HCT116 (cell line): ENCODE measurements around the gene ALOXE3. TPM values are rescaled to one million over a fixed set of nuclear protein-coding genes. Genes with fewer than 3 reads are reported as not detected.

Source experiments
- ATAC-seq: fragments of 200-7000 bp; cut with Tn5 transposase; 2 replicates; pipeline ENCODE4 v1.9.1; 2020; ENCODE audit warnings: mild to moderate bottlenecking, moderate library complexity
- BruUV-seq: library from RNA; stranded (reverse); fragments of 400-500 nt; replicated peaks from 2 replicates; lab custom pipeline; 2021; lab: Mats Ljungman, UMichigan
- CTCF ChIA-PET: fragments of 300-600 bp; sonication (Branson Sonifier 250); formaldehyde crosslinking; loops from one replicate; lab custom pipeline; 2021; ENCODE audit warnings: antibody characterized with exemption; lab: Charles Lee
- POLR2A ChIA-PET: fragments of 300-600, 350-600 bp; sonication (Branson Sonifier 250); formaldehyde crosslinking; loops from one replicate; lab custom pipeline; 2021; ENCODE audit warnings: antibody characterized with exemption; lab: Charles Lee
- RAD21 ChIA-PET, 2 experiments: fragments of 300-600 bp; sonication (Branson Sonifier 250); formaldehyde crosslinking; loops; one replicate each; lab custom pipeline; 2023; ENCODE audit warnings: low total read pairs in 2 of 2; ENCODE audit not compliant: uncharacterized antibody in 2 of 2, unreplicated experiment in 2 of 2, low non-redundant PET in 1 of 2; lab: Charles Lee
- DNase-seq: peaks from one replicate; pipeline ENCODE4 v3.0.0-alpha.2; 2010; ENCODE audit warnings: low read depth, low spot score
- H2AFZ ChIP-seq: fragments of 200-600 bp; shearing (Covaris generic), sonication (generic); 2 replicates; pipeline ENCODE4 v1.6.1; 2017; ENCODE audit warnings: low read depth, mixed run types, mixed read lengths, antibody characterized with exemption, low read length; ENCODE audit not compliant: poor library complexity, severe bottlenecking
- H3K27ac ChIP-seq: 2 replicates; pipeline ENCODE4 v1.5.1; 2012; ENCODE audit warnings: low read depth, low read length
- H3K27me3 ChIP-seq: fragments of 200-600 bp; sonication (generic); 2 replicates; pipeline ENCODE4 v1.6.1; 2016; ENCODE audit warnings: mixed run types, low read length, mixed read lengths; ENCODE audit not compliant: insufficient read depth
- H3K36me3 ChIP-seq, 2 experiments: fragments of 200-500 bp in 1 of 2; fragments of 200-600 bp in 1 of 2; sonication (Bioruptor generic) in 1 of 2; sonication (generic) in 1 of 2; 2 replicates each; pipeline versions ENCODE4 v1.5.1 to v1.6.1; 2014 to 2016; ENCODE audit warnings: low read length in 2 of 2, inconsistent platforms in 1 of 2, mixed read lengths in 1 of 2, mixed run types in 1 of 2; ENCODE audit not compliant: insufficient read depth in 2 of 2, control insufficient read depth in 1 of 2
- H3K4me1 ChIP-seq, 2 experiments: fragments of 200-600 bp in 1 of 2; sonication (generic) in 1 of 2; 2 replicates each; pipeline versions ENCODE4 v1.5.1 to v1.6.1; 2012 to 2017; ENCODE audit warnings: low read length in 2 of 2, inconsistent platforms in 1 of 2, mild to moderate bottlenecking in 1 of 2, mixed read lengths in 1 of 2, mixed run types in 1 of 2, moderate library complexity in 1 of 2; ENCODE audit not compliant: insufficient read depth in 2 of 2, control insufficient read depth in 1 of 2
- H3K4me2 ChIP-seq: fragments of 200-600 bp; sonication (generic); 2 replicates; pipeline ENCODE4 v1.6.1; 2017; ENCODE audit warnings: mixed run types, low read length, mixed read lengths
- H3K4me3 ChIP-seq, 2 experiments: fragments of 200-600 bp in 1 of 2; sonication (generic) in 1 of 2; replicated peaks in 1 of 2; 2 replicates each; pipeline ENCODE4 v1.5.1; 2011 to 2016; ENCODE audit warnings: low read length in 2 of 2, control low read depth in 1 of 2, low read depth in 1 of 2, mild to moderate bottlenecking in 1 of 2, mixed read lengths in 1 of 2, mixed run types in 1 of 2
- H3K79me2 ChIP-seq: fragments of 200-600 bp; sonication (generic); 2 replicates; pipeline ENCODE4 v1.6.1; 2017; ENCODE audit warnings: mild to moderate bottlenecking, mixed run types, low read length, moderate library complexity, mixed read lengths; ENCODE audit not compliant: insufficient read depth
- H3K9ac ChIP-seq: fragments of 200-600 bp; sonication (generic); 2 replicates; pipeline ENCODE4 v1.6.1; 2016; ENCODE audit warnings: low read length, mixed read lengths
- H3K9me2 ChIP-seq: fragments of 200-600 bp; sonication (generic), shearing (Covaris generic); 2 replicates; pipeline ENCODE4 v1.6.1; 2017; ENCODE audit warnings: mixed run types, mild to moderate bottlenecking, moderate library complexity; ENCODE audit not compliant: insufficient read depth
- H3K9me3 ChIP-seq, 2 experiments: fragments of 200-500 bp in 1 of 2; fragments of 200-600 bp in 1 of 2; sonication (Bioruptor generic) in 1 of 2; sonication (generic) in 1 of 2; 2 replicates each; pipeline ENCODE4 v1.6.1; 2014 to 2017; ENCODE audit warnings: low read length in 2 of 2, mixed read lengths in 2 of 2, inconsistent platforms in 1 of 2, low read depth in 1 of 2, mild to moderate bottlenecking in 1 of 2, mixed run types in 1 of 2, moderate library complexity in 1 of 2; ENCODE audit not compliant: control insufficient read depth in 1 of 2, insufficient read depth in 1 of 2
- H4K20me1 ChIP-seq: fragments of 200-600 bp; sonication (generic), shearing (Covaris generic); 2 replicates; pipeline ENCODE4 v1.6.1; 2017; ENCODE audit warnings: mixed run types, mild to moderate bottlenecking, moderate library complexity; ENCODE audit not compliant: insufficient read depth
- CEBPB ChIP-seq: IDR thresholded peaks from 2 replicates; pipeline ENCODE4 v1.6.1; 2012; ENCODE audit warnings: low read depth
- CTCF ChIP-seq, 3 experiments: fragments of 200-600 bp in 1 of 3; sonication (generic) in 1 of 3; IDR thresholded peaks in 2 of 3; conservative IDR thresholded peaks in 1 of 3; 2 replicates each; pipeline ENCODE4 v1.5.1; 2012 to 2017; ENCODE audit warnings: low read depth in 2 of 3, low read length in 2 of 3, antibody characterized with exemption in 1 of 3, borderline replicate concordance in 1 of 3, control low read depth in 1 of 3, mild to moderate bottlenecking in 1 of 3, mixed read lengths in 1 of 3, mixed run types in 1 of 3, moderate library complexity in 1 of 3; ENCODE audit not compliant: insufficient read depth in 1 of 3
- EGR1 ChIP-seq: IDR thresholded peaks from 2 replicates; pipeline ENCODE4 v1.6.1; 2012; ENCODE audit warnings: low read depth
- ELF1 ChIP-seq: IDR thresholded peaks from 2 replicates; pipeline ENCODE4 v1.6.1; 2012; ENCODE audit warnings: low read depth, borderline replicate concordance
- EZH2phosphoT487 ChIP-seq: fragments of 200-600 bp; IDR thresholded peaks from 2 replicates; pipeline ENCODE4 v1.6.1; 2018; ENCODE audit warnings: antibody characterized with exemption, borderline replicate concordance
- POLR2A ChIP-seq: IDR thresholded peaks from 2 replicates; pipeline ENCODE4 v1.7.0; 2011; ENCODE audit warnings: borderline replicate concordance; ENCODE audit not compliant: insufficient read depth, insufficient read length; ENCODE audit errors: extremely low read depth
- POLR2AphosphoS5 ChIP-seq: IDR thresholded peaks from 2 replicates; pipeline ENCODE4 v1.6.1; 2011; ENCODE audit warnings: mild to moderate bottlenecking, low read depth, low read length, moderate library complexity
- SIN3A ChIP-seq: IDR thresholded peaks from 2 replicates; pipeline ENCODE4 v1.6.1; 2012; ENCODE audit warnings: low read depth
- SP1 ChIP-seq: IDR thresholded peaks from 2 replicates; pipeline ENCODE4 v1.6.1; 2012; ENCODE audit warnings: low read depth
- ZFX ChIP-seq: fragments of 450-650 bp; IDR thresholded peaks from 2 replicates; pipeline ENCODE4 v1.6.1; 2017
- intact Hi-C: fragments of 100-400 bp; cut with micrococcal nuclease; formaldehyde crosslinking; loops from 2 replicates; pipeline ENCODE4 v1.10.0; 2022
- total RNA-seq: library from RNA; stranded (reverse); gene quantifications from one replicate; pipeline ENCODE4 v1.2.1, GENCODE V29; 2021; ENCODE audit not compliant: unreplicated experiment
- TF ChIP-seq, protein P1 (sequence below): IDR thresholded peaks from 2 replicates; pipeline ENCODE4 v1.6.1; 2012

ALOXE3 gene
- total RNA-seq, 1 experiment from 2014 or later, result 3.5 TPM

- H3K9me2 ChIP-seq, result no peaks in the 10 kb centered on the region
- H3K27me3 ChIP-seq, result peaks cover 3% of the 10 kb centered on the region; the same call in 1 of the 2 replicates
- H3K4me3 ChIP-seq, result no peak overlapping the region
- H2AFZ ChIP-seq, result no peak overlapping the region
- H3K36me3 ChIP-seq, result no peaks in the 10 kb centered on the region
- TF ChIP-seq ZFX, result no peak
- no peak for TF ChIP-seq CTCF (IDR thresholded peaks at IDR 0.05 in 2 of 3, conservative IDR thresholded peaks at IDR 0.05 in 1 of 3; ENCODE audit: borderline replicate concordance in 1 of 3, insufficient read depth in 1 of 3, low read depth in 2 of 3, low read length in 2 of 3)
- TF ChIP-seq SP1, result no peak
- TF ChIP-seq SIN3A, result no peak
- TF ChIP-seq ELF1, result no peak
- H3K4me2 ChIP-seq, result no peak overlapping the region
- H3K9me3 ChIP-seq, result no peaks in the 10 kb centered on the region
- peaks cover 0 to 9% of the 10 kb centered on the region in 2 experiments; a peak in 1 of 4 replicates for H3K4me1 ChIP-seq
- ChIA-PET CTCF (interaction anchor here (1.1 to 2.0 kb wide), 4 partner anchors 9 to 25 kb away, joined by 3 to 12 read pairs (median 6); no protein-coding TSS in a partner anchor), RAD21 (interaction anchor here in 1 of 2 experiments (1.5 kb wide), 1 partner anchor 9 kb away, joined by 4 read pairs; no protein-coding TSS in a partner anchor), POLR2A (no interaction called here)
- no peak overlapping the region for H3K9ac ChIP-seq
- no peak for ATAC-seq
- intact Hi-C loops, result no loop called here
- H4K20me1 ChIP-seq, result no peaks in the 10 kb centered on the region
- no peak overlapping the region for H3K27ac ChIP-seq
- no TSS peak for BruUV-seq
- DNase-seq, result no peak
- no peaks in the 10 kb centered on the region for H3K79me2 ChIP-seq
These were observed 49.4 kb downstream of the ALOXE3 start for GRCh38 chr17:8068736-8069586.

DNA sequence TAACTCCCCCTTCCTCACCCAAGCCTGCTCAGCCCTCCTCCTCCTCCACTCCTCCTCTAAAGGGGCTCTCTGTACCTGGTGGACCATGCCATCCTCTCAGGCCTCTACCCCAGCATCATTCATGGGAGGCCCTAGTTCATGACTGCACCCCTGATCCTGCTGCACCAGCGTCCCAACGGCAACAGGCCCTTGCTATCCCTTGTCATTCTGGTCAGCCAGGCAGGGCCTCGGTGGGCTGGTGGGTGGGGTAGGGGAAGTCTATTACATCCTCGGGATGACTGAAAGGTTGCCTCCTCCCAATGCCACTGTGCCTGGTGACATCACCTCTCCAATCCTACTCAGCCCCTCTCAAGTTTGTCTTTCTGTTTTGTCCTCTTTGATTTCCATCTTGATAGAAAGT lies 50.5 kb downstream of the ALOXE3 start:
- no TSS peak for BruUV-seq
- CTCF ChIA-PET, result interaction anchor here (1.6 kb wide), 1 partner anchor 11 kb away, joined by 4 read pairs; no protein-coding TSS in a partner anchor
- H3K79me2 ChIP-seq, result no peaks in the 10 kb centered on the region
- H3K9me2 ChIP-seq, result no peaks in the 10 kb centered on the region
- no peak overlapping the region for H3K27ac ChIP-seq
- RAD21 ChIA-PET, result no interaction called here
- no peak overlapping the region for H2AFZ ChIP-seq
- intact Hi-C loops, result no loop called here
- POLR2A ChIA-PET, result no interaction called here
- no peaks in the 10 kb centered on the region for H4K20me1 ChIP-seq
- no peak overlapping the region for H3K4me2 ChIP-seq
- H3K4me1 ChIP-seq, result no peaks in the 10 kb centered on the region
- H3K9me3 ChIP-seq, result no peaks in the 10 kb centered on the region
- H3K36me3 ChIP-seq, result no peaks in the 10 kb centered on the region
- H3K9ac ChIP-seq, result no peak overlapping the region
- no peaks in the 10 kb centered on the region for H3K27me3 ChIP-seq
- H3K4me3 ChIP-seq, result no peak overlapping the region
- DNase-seq (no peak), ATAC-seq (no peak)
- TF ChIP-seq EGR1 (no peak), POLR2A (no peak), ELF1 (no peak), SP1 (no peak), CTCF (IDR thresholded peaks at IDR 0.05 in 2 of 3, conservative IDR thresholded peaks at IDR 0.05 in 1 of 3; ENCODE audit: borderline replicate concordance in 1 of 3, insufficient read depth in 1 of 3, low read depth in 2 of 3, low read length in 2 of 3) (no peak), CEBPB (no peak), EZH2phosphoT487 (no peak), POLR2AphosphoS5 (no peak)
- TF ChIP-seq, protein P1, sequence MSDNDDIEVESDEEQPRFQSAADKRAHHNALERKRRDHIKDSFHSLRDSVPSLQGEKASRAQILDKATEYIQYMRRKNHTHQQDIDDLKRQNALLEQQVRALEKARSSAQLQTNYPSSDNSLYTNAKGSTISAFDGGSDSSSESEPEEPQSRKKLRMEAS, result no peak
